HG03175 (cell line): ENCODE measurements around the gene SLC22A31.

Experiments used
- ATAC-seq: cut with Tn5 transposase; IDR thresholded peaks from one replicate; pipeline ENCODE4 v1.9.1; 2021; ENCODE audit warnings: mild to moderate bottlenecking, moderate library complexity; ENCODE audit not compliant: unreplicated experiment

Gene SLC22A31

DNA sequence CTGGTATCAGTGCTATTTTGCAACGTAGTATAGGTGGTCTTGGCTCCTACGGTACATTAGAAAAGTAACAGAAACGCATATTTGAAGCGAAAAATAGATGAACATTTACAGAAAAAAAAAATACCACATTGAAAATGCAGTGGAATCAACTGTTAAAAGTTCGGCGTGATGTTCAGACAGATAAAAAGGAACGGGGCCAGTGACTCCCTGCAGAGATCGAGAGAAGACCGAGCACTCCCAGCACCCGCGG is 16.7 kb upstream of the SLC22A31 start:
- ATAC-seq = no peak

DNA sequence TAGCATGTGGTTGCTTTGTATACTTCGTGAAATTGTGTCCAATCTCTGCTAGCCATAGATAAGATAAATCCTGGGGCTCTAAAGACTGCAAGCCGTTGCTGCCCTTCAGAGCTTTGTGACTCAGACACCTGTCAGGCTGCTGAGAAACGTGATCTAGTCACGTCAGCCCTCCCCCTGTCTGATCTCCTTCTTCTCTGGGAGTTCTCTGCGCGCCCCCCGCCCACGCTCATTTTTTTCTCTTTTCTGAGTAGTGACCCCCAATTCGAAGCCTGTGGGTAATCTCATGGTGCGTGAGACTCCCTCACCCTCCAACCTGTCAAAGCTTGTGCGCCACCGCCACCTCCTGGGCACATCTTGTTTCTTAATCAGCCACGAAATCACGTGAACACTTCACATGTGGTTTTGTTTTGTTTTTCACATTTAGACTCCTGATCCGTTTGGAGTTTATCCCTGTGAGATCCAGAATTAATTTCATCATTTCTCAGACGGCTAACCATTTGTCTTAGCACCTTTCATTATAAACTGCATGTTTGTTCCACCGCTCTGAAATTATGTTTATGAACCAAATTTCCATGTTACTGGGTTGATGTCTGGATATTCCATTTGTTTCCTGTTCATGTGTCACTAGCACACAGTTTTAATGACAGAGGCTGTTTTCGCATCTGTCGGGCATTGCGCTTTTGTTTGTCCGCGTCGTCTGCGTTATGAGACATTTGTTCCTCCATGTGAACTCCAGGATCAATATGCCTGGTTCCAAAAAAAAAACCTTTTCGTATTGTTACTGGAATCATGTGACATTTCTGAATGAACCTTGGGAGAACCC is 16.2 kb upstream of the SLC22A31 start:
- no peak for ATAC-seq

DNA sequence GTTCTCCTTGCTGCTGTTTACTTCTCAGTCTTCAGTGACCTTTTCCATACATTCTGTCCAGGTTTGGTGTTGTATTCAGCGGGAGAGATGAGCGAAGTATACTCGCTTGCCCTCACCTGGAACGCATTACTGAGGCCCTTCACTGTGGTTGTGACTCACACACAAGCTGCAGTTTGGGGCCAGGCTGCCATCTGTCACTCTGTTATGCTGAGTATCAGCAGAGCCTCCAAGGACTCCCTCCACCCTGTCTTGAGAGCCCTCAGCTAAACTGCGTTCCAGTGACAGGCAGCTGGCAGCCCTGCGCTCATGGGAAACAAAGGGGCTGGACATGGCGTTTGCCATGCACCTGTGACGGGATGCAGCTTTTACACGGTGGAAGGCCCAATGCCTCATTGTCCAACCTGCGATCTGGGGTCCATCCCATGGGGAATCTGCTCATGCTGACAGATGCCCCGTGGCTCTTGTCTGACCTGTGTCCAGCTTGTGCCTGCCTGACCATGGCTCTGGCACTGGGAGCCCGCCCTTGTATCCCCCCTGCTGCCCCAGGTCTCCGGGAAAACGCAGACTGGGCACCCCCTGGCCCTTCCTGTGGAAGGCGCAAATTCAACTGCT is 10.7 kb upstream of the SLC22A31 start:
- ATAC-seq = no peak

DNA sequence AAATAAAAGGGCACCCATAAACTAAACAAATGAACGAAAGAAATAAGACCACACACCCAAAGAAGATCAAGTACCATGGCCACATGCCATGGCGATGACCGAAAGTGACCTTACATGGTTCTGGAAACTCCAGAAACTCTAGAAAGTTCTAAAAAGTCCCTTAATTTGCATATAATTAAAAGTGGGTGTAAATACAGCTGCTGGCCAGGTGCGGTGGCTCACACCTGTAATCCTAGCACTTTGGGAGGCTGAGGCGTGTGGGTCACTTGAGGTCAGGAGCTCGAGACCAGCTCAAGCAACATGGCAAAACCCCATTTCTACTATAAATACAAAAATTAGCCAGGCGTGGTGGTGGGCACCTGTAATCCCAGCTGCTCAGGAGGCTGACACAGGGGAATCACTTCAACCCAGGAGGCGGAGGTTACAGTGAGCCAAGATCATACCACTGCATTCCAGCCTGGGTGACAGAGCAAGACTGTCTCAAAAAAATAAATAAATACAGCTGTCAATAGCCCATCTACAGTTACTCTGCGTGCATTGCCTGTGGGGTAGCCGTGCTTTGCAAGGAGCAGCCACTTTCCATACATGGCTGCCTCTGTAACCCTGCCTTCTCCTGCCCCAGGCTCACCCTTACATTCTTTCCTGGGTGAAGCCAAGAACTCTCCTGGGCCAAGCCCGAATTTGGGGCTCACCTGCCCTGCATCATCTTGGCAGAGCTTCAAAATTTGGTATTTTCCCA is 10.0 kb upstream of the SLC22A31 start:
- no peak for ATAC-seq

DNA sequence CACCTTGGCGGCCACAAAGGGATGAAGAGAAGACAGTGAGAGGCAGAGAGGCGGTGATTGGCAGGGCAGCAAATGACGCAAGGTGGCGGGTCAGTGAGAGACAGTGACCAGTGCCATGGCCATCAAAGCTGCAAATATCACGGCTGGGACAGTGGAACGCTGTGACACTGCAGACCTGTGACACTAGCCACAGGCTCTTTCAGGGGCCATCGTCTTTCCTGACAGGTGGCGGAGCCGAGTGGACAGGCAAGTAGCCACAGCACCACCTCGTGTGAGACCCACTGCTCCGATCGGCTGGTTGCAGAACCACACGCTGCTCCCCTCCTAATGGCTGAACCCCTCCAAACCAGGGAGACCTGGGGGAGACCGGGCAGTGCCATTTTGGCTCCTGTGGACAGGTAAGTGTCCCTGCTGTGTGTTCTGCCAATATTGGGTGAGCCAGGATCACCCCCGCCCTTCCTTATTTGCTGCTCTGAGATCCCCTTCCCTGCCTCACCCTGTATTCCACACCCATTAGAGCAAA is 9.2 kb upstream of the SLC22A31 start:
- no peak for ATAC-seq

DNA sequence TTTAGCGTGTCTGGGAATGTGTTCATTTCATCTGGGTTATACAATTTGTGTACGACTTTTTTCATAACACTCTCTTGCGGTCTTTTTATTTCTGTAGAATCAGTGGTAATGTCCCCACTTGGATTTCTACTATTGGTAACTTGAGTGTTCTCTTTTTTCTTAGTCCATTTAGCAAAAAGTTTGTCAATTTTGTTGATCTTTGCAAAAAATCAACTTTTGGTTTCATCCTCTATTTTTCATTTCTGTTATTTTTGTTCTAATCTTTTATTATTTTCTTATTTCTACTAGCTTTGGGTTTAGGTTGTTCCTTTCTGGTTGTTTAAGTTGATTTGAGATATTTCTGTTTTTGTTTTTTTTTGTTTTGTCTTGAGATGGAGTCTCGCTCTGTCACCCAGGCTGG is 7.7 kb upstream of the SLC22A31 start:
- no peak for ATAC-seq

DNA sequence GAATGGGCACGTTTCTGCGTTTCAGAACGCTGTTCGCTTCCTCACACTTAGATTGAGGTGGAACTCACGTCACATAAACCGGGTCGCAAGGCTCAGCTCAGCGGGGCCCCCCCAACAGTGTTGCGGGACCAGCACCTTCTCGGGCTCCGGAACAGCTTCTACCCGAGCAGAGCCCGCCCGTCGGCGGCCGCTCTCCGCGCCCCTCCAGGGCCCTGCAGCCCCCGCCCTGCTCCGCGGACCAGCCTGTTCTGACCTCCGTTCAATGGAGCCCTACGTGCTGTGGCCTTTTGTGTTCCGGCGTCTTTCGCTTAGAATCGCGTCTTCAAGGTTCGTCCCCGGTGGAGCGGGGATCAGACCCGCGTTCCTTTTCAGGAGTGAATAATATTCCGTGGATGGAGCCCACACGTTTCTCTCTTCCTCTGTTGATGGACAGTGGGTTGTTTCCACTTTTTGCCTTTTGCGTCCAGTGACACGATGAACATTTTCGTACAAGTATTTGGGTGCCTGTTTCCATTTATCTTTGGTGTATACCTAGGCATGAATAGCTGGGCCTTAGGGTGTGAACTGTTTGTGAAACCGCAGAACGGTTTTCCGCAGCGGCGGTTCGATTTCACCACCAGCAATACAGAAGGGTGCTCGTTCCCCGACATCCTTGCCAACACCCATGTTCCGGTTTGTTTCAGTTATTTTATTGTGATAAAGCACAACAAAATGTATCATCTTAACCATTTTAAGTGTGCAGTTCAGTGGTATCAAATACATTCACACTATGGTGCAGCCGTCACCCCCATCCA is 2.3 kb upstream of the SLC22A31 start:
- no peak for ATAC-seq

DNA sequence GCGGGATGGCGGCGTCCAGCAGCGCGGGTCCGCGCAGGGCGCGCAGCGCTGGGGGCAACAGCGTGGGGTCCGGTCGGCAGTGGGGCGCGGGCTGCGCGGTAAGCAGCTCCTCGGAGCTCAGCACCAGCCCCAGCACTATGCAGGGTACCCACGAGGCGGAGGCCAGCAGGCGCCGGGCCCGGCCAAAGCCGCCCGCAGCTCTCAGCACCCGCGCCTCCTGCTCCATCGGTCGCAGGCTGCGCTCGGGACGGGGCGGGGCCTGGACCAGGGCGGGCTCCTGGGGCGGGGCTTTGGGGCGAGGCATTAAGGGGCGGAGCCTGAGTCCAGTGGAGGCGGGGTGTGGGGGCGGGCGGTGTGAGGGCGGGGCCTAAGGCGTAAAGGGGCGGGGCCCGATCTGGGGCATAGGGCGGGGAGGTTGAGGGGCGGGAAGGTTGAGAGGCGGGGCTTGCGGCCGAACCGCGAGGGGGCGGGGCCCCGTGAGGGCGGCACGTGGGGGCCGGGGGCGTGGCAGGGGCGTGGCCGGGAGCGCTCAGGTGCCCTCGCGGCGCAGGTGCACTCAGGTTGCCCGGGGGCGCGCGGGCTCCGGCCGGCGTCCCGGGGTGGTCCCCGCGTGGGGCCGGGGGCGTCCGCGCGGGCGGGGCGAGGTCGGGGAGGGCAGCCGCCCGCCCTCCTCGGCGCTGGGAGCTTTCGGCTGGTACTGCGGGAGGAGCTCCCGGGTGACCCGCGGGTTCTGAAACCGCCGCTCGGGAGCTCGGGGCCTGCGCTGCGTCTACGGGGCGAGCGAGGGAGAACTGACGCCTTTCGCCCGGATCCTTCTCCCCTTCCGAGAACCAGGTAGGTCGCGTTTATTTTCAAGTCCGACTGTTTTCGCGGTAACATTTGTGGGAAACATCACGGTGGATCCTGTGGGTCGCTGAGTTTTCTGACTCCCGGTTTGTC is 1.4 kb upstream of the SLC22A31 start:
- ATAC-seq = no peak

DNA sequence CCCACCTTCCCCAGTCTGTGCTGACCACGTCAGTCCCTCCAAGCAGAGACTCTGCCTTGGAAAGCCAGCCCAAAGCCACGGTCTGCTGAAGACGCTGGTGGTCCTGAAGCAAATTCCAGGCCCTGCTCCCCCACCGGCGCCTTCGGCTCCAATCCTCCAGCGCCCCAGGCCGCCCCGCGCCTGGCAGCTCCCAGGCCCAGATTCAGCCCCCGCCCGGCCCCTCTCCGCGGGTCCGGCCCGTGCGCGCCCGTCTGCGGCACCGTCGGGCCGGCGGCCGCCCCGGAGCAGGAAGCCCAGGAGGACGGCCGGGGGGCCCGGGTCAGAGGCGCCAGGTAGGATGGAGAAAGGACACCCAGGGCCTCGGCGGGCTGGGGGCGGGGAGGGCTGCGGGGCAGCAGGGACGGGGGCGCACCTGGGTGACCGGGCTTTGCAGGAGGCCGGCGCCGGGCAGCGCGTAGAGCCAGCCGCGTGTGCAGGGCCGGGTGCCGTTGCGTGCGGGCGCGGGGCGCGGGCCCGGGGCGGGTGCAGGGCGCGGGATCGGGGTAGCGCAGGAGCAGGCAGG is 594 bp upstream of the SLC22A31 start:
- no peak for ATAC-seq

DNA sequence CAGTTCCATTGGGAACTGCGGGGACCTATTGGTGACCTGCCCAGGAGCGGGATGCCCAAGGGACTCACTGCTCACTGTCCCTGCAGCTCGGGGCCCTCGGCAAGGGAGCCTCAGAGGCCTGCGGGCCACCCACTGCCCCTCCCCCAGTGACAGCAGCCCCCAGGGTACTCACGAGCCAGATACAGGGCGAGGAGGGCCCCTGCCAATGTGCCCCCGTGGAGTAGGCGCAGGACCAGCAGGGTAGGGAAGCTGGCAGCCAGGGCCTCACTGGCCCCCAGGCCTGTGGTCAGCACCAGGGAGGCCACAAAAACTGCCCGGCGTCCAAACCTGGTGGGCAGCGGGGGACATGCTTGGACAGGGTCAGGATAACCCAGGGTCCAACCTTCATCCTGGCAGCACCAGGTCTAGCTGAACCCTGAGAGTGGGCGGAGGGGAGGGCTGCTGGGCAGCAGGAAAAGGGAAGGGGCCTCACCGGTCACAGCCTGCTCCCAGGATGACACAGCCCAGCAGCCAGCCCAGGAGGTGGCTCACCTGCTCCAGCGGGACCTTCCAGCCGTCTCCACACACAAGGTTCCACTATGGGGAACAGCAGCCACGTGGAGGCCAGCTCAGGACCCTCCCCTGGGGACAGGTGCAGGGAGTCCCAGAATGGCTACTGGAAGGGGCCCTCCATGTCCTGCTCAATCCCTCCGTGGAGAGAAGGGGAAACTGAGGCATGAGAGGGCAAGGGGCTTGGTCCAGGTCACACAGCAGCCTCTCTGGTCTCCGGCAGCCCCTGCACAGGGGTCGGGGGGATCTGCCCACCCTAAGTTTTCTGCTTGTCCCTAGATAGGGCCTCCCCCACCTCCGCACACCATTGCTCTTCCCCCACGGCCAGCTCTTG is 855 bp downstream of the SLC22A31 start:
- ATAC-seq = no peak

DNA sequence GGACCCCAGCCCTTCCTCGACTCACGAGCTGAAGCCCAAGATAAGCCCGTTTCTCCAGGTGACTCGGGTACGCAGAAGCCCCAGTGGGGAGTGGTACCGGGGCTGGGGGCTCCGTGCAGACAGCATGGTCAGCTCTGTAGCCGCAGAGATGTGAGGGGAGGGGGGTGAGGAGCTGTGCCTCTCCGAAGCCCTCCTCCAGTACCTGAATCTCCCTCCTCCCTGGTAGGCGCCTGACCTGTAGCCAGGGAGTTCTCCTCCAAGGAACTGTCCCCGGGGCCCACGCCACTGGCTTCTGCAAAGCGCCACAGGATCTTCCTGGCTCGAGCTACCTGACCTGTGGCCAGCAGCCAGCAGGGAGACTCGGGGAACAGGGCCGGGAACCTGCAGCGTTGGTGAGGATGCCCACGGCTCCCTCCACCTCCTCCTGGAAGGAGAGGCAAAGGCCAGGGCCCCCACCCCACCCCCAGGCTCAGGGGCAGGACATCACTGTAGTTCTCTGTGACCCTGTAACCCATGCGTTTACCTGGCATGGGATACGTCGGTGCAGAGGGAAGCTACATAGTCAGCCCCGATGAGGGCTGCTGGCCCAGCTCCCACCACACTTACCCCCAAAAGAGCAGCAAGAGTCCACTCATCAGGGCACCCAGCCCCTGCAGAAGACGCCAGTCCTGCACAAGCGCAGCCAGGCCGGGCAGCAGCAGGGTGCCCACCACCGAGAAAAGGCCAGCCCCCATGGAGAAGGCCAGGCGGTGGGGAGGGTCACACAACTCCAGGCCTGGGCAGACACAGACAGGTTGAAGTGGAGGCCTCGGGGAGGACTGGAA is 1.7 kb downstream of the SLC22A31 start:
- no peak for ATAC-seq

DNA sequence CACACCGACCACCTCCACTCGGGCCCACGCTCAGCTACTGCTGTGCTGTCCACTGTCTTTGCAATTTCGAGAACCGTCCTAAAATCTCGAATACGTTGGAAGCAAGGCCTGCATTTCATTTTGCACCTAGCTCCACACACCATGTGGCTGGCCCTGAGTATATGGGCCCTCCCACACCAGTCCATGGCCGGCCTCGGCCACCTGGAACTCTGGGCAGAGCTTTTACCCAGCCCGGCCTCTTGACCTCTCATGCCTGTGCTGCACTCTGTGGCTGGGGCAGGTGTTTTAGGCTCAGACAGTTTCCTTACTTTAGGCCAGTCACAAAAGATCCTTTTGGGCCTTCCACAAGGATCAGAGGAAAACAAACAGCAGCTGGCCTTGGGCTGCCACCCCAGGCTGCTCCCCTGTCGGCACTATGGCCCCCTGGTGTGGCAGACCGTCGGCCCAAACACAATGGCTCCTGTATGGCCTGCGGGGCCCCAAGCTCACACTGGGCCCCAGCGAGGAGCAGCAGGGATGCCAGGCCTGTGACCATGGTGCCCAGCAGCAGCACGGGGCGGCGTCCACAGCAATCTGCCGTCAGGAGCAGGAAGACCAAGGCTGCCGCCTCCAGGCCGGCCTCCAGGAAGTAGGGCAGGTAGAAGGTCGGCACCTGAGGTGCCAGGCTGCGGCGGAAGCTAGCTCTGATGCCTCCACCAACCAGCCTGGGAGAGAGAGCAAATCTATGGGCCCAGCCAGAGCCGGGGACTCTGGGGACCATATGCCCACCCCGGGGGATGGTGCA is 2.5 kb downstream of the SLC22A31 start:
- no peak for ATAC-seq

DNA sequence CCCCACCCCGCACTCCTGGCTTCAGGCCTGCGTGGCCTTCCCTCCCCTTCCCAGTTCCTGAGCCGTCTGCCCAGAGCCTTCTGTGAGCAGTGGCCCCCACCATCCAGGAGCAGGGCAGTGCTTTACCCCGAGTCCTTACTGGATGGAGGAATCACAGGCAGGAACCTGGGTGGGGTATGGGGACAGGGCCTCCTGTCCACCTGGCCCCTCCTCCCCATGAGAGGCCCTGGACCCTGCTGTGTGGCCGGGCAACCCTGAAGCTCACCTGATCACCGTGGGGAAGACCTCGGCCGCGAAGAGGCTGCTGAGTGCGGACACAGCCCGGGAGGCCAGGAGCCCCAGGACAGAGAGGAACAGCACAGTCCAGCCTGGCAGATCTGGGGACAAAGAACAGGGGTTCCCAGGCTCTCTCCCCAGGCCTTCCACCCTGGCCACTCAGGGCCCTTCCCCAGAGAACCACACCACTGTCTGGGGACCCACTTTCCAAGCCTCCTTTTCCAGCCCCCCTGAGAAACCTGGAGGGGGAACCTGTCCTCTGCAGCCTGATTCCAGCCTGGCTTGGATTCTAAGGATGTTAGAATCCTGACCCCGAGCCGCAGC is 3.2 kb downstream of the SLC22A31 start:
- no peak for ATAC-seq

DNA sequence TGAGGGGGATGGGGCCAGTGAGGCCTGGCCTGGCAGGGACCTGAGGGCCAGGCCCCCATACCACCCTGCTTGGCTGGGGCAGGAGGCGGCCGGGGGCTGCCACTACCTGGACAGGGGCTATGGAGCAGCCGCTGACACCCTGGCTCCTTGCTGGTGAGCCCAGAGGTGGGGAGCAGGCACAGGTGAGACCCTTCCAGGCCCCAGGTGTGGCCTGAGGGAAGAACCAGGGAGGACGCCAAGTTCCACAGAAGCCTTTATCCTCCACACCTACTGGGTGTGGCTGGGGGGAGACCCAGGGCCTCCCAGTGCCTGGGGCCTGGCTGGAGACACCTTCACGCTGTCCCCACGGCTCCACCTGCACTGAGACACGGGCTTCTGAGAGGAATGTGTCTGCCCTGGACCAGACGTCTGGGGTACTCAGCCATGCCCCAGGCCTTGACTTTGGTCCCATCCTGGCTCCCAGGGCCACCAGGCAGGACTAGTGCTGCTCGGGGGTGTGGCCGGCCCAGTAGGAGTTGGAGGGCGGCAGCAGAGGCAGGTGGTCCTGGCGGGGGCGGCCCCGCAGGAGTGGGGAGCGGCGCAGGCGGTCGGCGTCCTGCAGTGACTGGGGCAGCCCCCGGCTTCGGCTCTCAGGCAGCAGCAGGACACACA is 4.7 kb downstream of the SLC22A31 start:
- ATAC-seq = no peak

DNA sequence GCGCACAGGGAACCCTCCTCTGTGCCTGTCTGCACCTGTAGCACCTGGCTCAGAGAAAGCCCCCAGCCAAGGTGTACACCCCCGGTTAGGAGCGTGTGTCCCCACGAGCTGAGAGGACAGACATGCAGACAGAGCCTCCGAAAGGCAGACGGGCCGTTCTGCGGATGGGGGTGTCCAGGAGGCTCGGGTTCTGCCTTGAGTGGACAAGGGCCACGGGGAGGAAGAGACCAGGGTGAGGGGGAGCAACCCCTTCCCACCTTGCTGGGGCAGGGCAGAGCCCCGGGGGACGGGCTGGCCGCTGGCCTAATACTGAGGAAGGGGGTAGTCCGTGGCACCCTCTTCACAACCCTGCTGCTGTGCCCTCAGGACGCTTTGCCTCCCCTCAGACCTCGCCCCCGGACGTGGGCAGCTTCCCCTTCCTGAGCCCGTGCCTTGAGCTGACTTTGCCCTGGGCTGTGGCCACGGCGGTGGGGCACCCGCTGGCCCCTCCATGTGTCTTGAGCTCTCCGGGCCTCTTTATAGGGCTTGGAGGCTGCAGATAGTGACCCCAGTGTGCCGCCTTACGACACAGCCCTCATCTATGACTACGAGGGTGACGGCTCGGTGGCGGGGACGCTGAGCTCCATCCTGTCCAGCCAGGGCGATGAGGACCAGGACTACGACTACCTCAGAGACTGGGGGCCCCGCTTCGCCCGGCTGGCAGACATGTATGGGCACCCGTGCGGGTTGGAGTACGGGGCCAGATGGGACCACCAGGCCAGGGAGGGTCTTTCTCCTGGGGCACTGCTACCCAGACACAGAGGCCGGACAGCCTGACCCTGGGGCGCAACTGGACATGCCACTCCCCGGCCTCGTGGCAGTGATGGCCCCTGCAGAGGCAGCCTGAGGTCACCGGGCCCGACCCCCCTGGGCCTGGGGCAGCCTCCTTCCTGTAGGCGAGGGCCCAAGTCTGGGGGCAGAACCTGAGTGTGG is 5.7 kb downstream of the SLC22A31 start:
- no peak for ATAC-seq
